CD14-positive monocyte (primary cell): Measurements from ENCODE around the gene CFLAR. TPM values are rescaled to one million over a fixed set of nuclear protein-coding genes. Genes with fewer than 3 reads are reported as not detected.

ENCODE experiments used
- DNase-seq, 3 donors: peaks; one replicate each; pipeline ENCODE4 v3.0.0-alpha.2; 2011 to 2022
- H2AFZ ChIP-seq: 2 replicates; pipeline ENCODE4 v1.6.0; 2012; ENCODE audit warnings: mild to moderate bottlenecking, low read depth, low read length, inconsistent platforms; ENCODE audit not compliant: insufficient read depth, poor library complexity, severe bottlenecking
- H3K27ac ChIP-seq, 2 donors: 1 replicate in 1 of 2; 2 replicates in 1 of 2; pipeline ENCODE4 v1.5.1; 2012 to 2013; ENCODE audit warnings: low read length in 2 of 2, control low read depth in 1 of 2, inconsistent platforms in 1 of 2, low read depth in 1 of 2, mild to moderate bottlenecking in 1 of 2
- H3K27me3 ChIP-seq, 2 donors: one replicate each; pipeline versions ENCODE4 v1.6.0 to v1.6.1; 2011 to 2013; ENCODE audit warnings: low read length in 2 of 2; ENCODE audit not compliant: control insufficient read depth in 2 of 2, insufficient read depth in 2 of 2
- H3K36me3 ChIP-seq, 2 donors: replicated peaks in 1 of 2; 1 replicate in 1 of 2; 2 replicates in 1 of 2; pipeline versions ENCODE4 v1.5.1 to v1.6.1; 2012 to 2013; ENCODE audit warnings: low read length in 2 of 2, control low read depth in 1 of 2, inconsistent platforms in 1 of 2, mild to moderate bottlenecking in 1 of 2; ENCODE audit not compliant: insufficient read depth in 2 of 2, control insufficient read depth in 1 of 2
- H3K4me1 ChIP-seq, 2 donors: 1 replicate in 1 of 2; 2 replicates in 1 of 2; pipeline versions ENCODE4 v1.5.1 to v1.6.1; 2012 to 2013; ENCODE audit warnings: low read length in 2 of 2, control low read depth in 1 of 2, inconsistent platforms in 1 of 2, mild to moderate bottlenecking in 1 of 2, moderate library complexity in 1 of 2; ENCODE audit not compliant: insufficient read depth in 2 of 2, control insufficient read depth in 1 of 2
- H3K4me2 ChIP-seq: replicated peaks from 2 replicates; pipeline ENCODE3; 2012; ENCODE audit warnings: low read length, moderate library complexity, mild to moderate bottlenecking; ENCODE audit not compliant: poor library complexity, severe bottlenecking; ENCODE audit errors: extremely low read depth
- H3K4me3 ChIP-seq, 3 experiments: fragments of 200-600 bp in 1 of 3; sonication (generic) in 1 of 3; replicated peaks in 1 of 3; 1 replicate in 2 of 3; 2 replicates in 1 of 3; pipeline ENCODE4 v1.5.1; 2011 to 2013; ENCODE audit warnings: low read length in 3 of 3, mild to moderate bottlenecking in 3 of 3, control low read depth in 2 of 3, low read depth in 2 of 3, inconsistent platforms in 1 of 3, moderate library complexity in 1 of 3
- H3K79me2 ChIP-seq: 2 replicates; pipeline ENCODE4 v1.6.0; 2012; ENCODE audit warnings: mild to moderate bottlenecking, control low read depth, inconsistent platforms, low read length, moderate library complexity; ENCODE audit not compliant: insufficient read depth
- H3K9ac ChIP-seq: 2 replicates; pipeline ENCODE4 v1.6.0; 2017; ENCODE audit warnings: low read length, mild to moderate bottlenecking; ENCODE audit not compliant: insufficient read depth, poor library complexity, severe bottlenecking
- H3K9me3 ChIP-seq, 2 donors: replicated peaks in 1 of 2; 1 replicate in 1 of 2; 2 replicates in 1 of 2; pipeline versions ENCODE4 v1.5.1 to v1.6.1; 2012 to 2013; ENCODE audit warnings: low read length in 2 of 2, control low read depth in 1 of 2; ENCODE audit not compliant: control insufficient read depth in 1 of 2, insufficient read depth in 1 of 2
- H4K20me1 ChIP-seq: 2 replicates; pipeline ENCODE4 v1.6.0; 2012; ENCODE audit warnings: mild to moderate bottlenecking, low read length, control low read depth, moderate library complexity; ENCODE audit not compliant: insufficient read depth
- H3K27ac Mint-ChIP-seq, 7 donors: one replicate each; pipeline ENCODE4 v1.8.0; 2020; ENCODE audit warnings: mild to moderate bottlenecking in 7 of 7, mixed read lengths in 7 of 7, moderate library complexity in 6 of 7, inconsistent platforms in 2 of 7
- H3K27me3 Mint-ChIP-seq, 3 donors: one replicate each; pipeline ENCODE4 v1.8.0; 2021 to 2022; ENCODE audit warnings: low read depth in 3 of 3, mild to moderate bottlenecking in 3 of 3, mixed read lengths in 3 of 3, moderate library complexity in 3 of 3, inconsistent platforms in 1 of 3
- H3K36me3 Mint-ChIP-seq, 2 donors: one replicate each; pipeline ENCODE4 v1.8.0; 2020; ENCODE audit warnings: mixed read lengths in 2 of 2, inconsistent platforms in 1 of 2, mild to moderate bottlenecking in 1 of 2
- H3K4me1 Mint-ChIP-seq: one replicate; pipeline ENCODE4 v1.8.0; 2020; ENCODE audit warnings: mild to moderate bottlenecking, mixed read lengths
- H3K4me3 Mint-ChIP-seq, 2 donors: one replicate each; pipeline ENCODE4 v1.8.0; 2020; ENCODE audit warnings: mild to moderate bottlenecking in 2 of 2, mixed read lengths in 2 of 2, moderate library complexity in 1 of 2
- H3K9me3 Mint-ChIP-seq, 7 donors: one replicate each; pipeline ENCODE4 v1.8.0; 2020 to 2022; ENCODE audit warnings: mixed read lengths in 7 of 7, mild to moderate bottlenecking in 6 of 7, moderate library complexity in 6 of 7, inconsistent platforms in 2 of 7
- WGBS: methylation state at CpG from one replicate; pipeline ENCODE4 v1.1.5; 2013; ENCODE audit warnings: missing lambda C conversion rate; ENCODE audit not compliant: insufficient coverage; 5-methylcytosine and 5-hydroxymethylcytosine counted together
- intact Hi-C, 2 donors: fragments of 100-400 bp; cut with micrococcal nuclease; formaldehyde crosslinking; loops; one replicate each; pipeline versions ENCODE4 v1.15.0 to v1.15.1; 2023
- polyA plus RNA-seq, 3 donors: library from polyadenylated mRNA; depleted of rRNA in 1 of 3; unstranded in 2 of 3; stranded (reverse) in 1 of 3; fragments of 300-500 nt in 2 of 3; fragments of >200 nt in 1 of 3; fragmentation: Illumina TruSeq in 2 of 3; gene quantifications; 1 replicate in 2 of 3; 2 replicates in 1 of 3; pipeline ENCODE4 v1.2.3, GENCODE V29; 2012 to 2021
- TF ChIP-seq, protein P1 (sequence below): fragments of 200-600 bp; IDR thresholded peaks from one replicate; pipeline ENCODE4 v1.8.0; 2022; ENCODE audit warnings: antibody characterized with exemption, mild to moderate bottlenecking

CFLAR gene
- polyA plus RNA-seq, 3 donors, result 79.4 to 149 (median 79.5) TPM

DNA sequence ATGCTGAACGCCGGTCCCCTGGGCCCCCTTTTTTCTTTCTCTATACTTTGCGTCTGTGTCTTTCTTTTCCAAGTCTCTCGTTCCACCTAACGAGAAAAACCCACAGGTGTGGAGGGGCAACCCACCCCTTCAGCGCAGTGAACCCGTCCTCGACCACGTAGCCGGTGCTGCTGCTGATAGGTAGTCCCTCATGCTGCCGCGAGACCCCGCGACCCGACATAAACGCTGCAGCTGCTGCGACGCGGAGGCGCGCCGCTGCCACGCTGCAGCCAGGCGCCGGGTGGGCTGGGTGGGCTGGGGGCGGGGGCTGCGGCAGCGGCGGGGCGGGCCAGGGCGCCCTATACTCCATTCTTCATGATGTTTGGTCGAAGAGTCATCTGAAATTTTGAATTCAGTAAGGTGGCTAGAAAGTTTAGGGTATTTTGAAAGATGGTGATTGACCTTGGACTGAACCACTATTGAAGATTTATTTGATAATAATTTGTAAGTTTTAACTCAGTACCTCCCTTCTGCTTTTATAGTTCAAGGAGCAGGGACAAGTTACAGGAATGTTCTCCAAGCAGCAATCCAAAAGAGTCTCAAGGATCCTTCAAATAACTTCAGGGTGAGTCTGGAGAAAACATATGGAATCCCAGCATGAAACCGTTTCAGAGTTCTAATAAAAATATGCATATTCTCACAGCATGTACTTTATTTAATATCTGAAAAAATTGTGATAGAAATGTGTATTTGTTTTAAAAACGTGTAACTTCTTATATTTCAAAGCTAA, 24.1 kb downstream of the CFLAR start:
- Mint-ChIP-seq H3K27ac (peak overlapping the region in 2 of 7 donors; percentile 28 to 74), H3K36me3 (peaks cover 72 to 85% of the 10 kb centered on the region in 2 donors), H3K9me3 (no peaks in the 10 kb centered on the region), H3K27me3 (peaks cover 0 to 2% (median 0%) of the 10 kb centered on the region in 3 donors), H3K4me1 (peaks cover 9% of the 10 kb centered on the region), H3K4me3 (no peak overlapping the region)
- H4K20me1 ChIP-seq, result peaks cover 99% of the 10 kb centered on the region
- H3K4me3 ChIP-seq, result no peak overlapping the region
- no peaks in the 10 kb centered on the region for H3K27me3 ChIP-seq
- TF ChIP-seq, protein P1, sequence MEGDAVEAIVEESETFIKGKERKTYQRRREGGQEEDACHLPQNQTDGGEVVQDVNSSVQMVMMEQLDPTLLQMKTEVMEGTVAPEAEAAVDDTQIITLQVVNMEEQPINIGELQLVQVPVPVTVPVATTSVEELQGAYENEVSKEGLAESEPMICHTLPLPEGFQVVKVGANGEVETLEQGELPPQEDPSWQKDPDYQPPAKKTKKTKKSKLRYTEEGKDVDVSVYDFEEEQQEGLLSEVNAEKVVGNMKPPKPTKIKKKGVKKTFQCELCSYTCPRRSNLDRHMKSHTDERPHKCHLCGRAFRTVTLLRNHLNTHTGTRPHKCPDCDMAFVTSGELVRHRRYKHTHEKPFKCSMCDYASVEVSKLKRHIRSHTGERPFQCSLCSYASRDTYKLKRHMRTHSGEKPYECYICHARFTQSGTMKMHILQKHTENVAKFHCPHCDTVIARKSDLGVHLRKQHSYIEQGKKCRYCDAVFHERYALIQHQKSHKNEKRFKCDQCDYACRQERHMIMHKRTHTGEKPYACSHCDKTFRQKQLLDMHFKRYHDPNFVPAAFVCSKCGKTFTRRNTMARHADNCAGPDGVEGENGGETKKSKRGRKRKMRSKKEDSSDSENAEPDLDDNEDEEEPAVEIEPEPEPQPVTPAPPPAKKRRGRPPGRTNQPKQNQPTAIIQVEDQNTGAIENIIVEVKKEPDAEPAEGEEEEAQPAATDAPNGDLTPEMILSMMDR, result no peak
- intact Hi-C loops, result no loop called here
- H3K4me2 ChIP-seq, result no peak overlapping the region
- H3K79me2 ChIP-seq, result peaks cover 93% of the 10 kb centered on the region
- DNase-seq, result no peak
- H3K27ac ChIP-seq, result no peak overlapping the region
- WGBS, result 89% methylated on average over 11 of the region's 34 CpGs
- no peak overlapping the region for H2AFZ ChIP-seq
- H3K9ac ChIP-seq, result no peak overlapping the region
- peaks cover 0 to 7% of the 10 kb centered on the region in 2 donors for H3K4me1 ChIP-seq
- peaks cover 91 to 96% of the 10 kb centered on the region in 2 donors for H3K36me3 ChIP-seq
- no peaks in the 10 kb centered on the region for H3K9me3 ChIP-seq

DNA sequence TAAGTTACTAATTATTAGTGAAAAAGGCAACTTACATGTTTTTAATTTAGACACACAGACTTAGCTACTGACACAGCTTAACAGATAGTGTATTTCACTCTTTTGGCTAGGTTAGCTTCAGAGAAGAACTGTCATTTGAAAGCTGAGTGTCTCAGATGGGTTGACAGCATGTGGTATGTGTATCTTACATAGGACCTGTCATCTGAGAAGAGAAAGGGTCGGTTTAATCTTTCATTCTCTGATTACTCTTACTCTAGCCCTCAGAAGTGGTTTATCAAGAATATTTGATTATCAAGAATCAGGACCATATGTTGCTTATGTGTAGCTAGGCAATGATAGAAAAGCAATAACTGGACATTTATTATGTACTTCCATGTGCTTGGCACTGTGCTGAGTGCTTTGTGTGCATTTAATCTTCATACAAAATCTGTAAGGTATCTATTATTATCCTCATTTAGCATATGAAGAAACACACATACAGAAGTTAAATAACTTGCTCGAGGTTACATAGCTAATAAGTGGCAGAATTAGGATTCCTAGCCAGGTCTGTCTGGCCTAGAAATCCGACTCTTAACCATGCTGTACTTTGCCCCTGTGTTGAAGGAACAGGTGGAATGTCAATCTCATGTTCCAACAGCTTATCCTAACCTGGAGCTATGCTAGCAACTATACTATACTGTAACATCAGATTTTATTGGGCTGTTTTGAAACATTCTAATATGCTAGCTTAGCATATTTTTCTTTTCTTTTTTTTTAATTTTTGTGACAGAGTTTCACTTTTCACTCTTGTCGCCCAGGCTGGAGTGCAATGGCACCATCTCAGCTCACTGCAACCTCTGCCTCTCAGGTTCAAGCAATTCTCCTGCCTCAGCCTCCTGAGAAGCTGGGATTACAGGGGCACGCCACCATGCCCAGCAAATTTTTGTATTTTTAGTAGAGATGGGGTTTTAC, 28.4 kb downstream of the CFLAR start:
- Histone ChIP-seq H3K36me3 (peaks cover 83 to 92% of the 10 kb centered on the region in 2 donors), H3K27ac (peak overlapping the region in 1 of 2 donors; percentile 17)

More for the DNA sequence above, 28.4 kb downstream of the CFLAR start:
- Histone ChIP-seq H3K4me1 (peaks cover 11 to 13% of the 10 kb centered on the region in 2 donors), H3K9ac (no peak overlapping the region), H3K27me3 (no peaks in the 10 kb centered on the region), H3K9me3 (no peaks in the 10 kb centered on the region), H4K20me1 (peaks cover 91% of the 10 kb centered on the region), H3K4me2 (no peak overlapping the region), H3K79me2 (peaks cover 90% of the 10 kb centered on the region), H2AFZ (no peak overlapping the region), H3K4me3 (no peak overlapping the region)
- TF ChIP-seq, protein P1, result no peak
- Mint-ChIP-seq H3K27me3 (no peaks in the 10 kb centered on the region), H3K36me3 (peaks cover 59 to 81% of the 10 kb centered on the region in 2 donors), H3K27ac (peak overlapping the region in 1 of 7 donors; percentile 30), H3K4me3 (no peak overlapping the region), H3K9me3 (no peaks in the 10 kb centered on the region), H3K4me1 (peaks cover 15% of the 10 kb centered on the region)
- no peak for DNase-seq
- intact Hi-C loops, result no loop called here
- WGBS, result no CpG with 5 or more reads among the region's 5 CpGs
